HepG2 (cell line): ENCODE measurements around the gene CD7. TPM values are rescaled to one million over a fixed set of nuclear protein-coding genes. Genes with fewer than 3 reads are reported as not detected.

ENCODE experiments used
- ELF1 ChIP-seq: sonication (generic); formaldehyde crosslinking; IDR thresholded peaks from 2 replicates; pipeline ENCODE4 v1.4.0; 2020; ENCODE audit warnings: missing genetic modification reagents
- HNRNPK ChIP-seq: fragments of 200-400 bp; formaldehyde crosslinking; IDR thresholded peaks from 2 replicates; pipeline ENCODE4 v1.6.1; 2018; ENCODE audit warnings: low read length, low read depth, moderate library complexity, mild to moderate bottlenecking; ENCODE audit not compliant: poor library complexity, severe bottlenecking
- KDM2A ChIP-seq: sonication (generic); formaldehyde crosslinking; IDR thresholded peaks from 2 replicates; pipeline ENCODE4 v1.4.0; 2020; ENCODE audit warnings: low read depth, missing genetic modification reagents, borderline replicate concordance
- NFKB2 ChIP-seq: sonication (generic); formaldehyde crosslinking; IDR thresholded peaks from 2 replicates; pipeline ENCODE4 v1.4.0; 2020; ENCODE audit warnings: missing genetic modification reagents, borderline replicate concordance
- SMC3 ChIP-seq: IDR thresholded peaks from 2 replicates; pipeline ENCODE4 v1.6.1; 2011; ENCODE audit warnings: low read length, improper control_type of control experiment
- SRSF1 ChIP-seq: fragments of 200-400 bp; formaldehyde crosslinking; optimal IDR thresholded peaks from 2 replicates; pipeline ENCODE3; 2017; ENCODE audit warnings: mild to moderate bottlenecking, low read depth, low read length, moderate library complexity
- ZNF367 ChIP-seq: sonication (generic); formaldehyde crosslinking; IDR thresholded peaks from 2 replicates; pipeline ENCODE4 v1.4.0; 2020; ENCODE audit warnings: missing genetic modification reagents, borderline replicate concordance
- ZNF570 ChIP-seq: sonication (generic); formaldehyde crosslinking; IDR thresholded peaks from 2 replicates; pipeline ENCODE4 v1.4.0; 2020; ENCODE audit warnings: mild to moderate bottlenecking, missing genetic modification reagents, borderline replicate concordance
- ZNF615 ChIP-seq: sonication (generic); formaldehyde crosslinking; IDR thresholded peaks from 2 replicates; pipeline ENCODE4 v1.5.0; 2020; ENCODE audit warnings: mild to moderate bottlenecking, missing genetic modification reagents, borderline replicate concordance
- ZNF883 ChIP-seq: sonication (generic); formaldehyde crosslinking; IDR thresholded peaks from 2 replicates; pipeline ENCODE4 v1.5.1; 2020; ENCODE audit warnings: mild to moderate bottlenecking, missing genetic modification reagents; ENCODE audit errors: not compliant biosample characterization
- polyA plus RNA-seq, 8 experiments: library from polyadenylated mRNA; depleted of rRNA in 3 of 8; stranded (reverse) in 7 of 8; unstranded in 1 of 8; fragments of >200 nt; fragmentation: Illumina TruSeq in 4 of 8; extraction: Trizol in 4 of 8; gene quantifications; 2 replicates each; pipeline versions ENCODE4 v1.2.1 to v1.2.3, GENCODE V29; 2011 to 2016; ENCODE audit warnings: low read depth in 4 of 8, missing spikeins in 1 of 8, mixed read lengths in 1 of 8; ENCODE audit not compliant: insufficient read depth in 1 of 8
- total RNA-seq, 5 experiments: library from RNA; depleted of rRNA; stranded (reverse); fragments of >200 nt; fragmentation: Illumina TruSeq; extraction: Trizol; gene quantifications; 2 replicates each; pipeline ENCODE4 v1.2.3, GENCODE V29; 2016; ENCODE audit warnings: low read depth in 1 of 5
- TF ChIP-seq, protein P1 (sequence below): sonication (generic); formaldehyde crosslinking; conservative IDR thresholded peaks from 2 replicates; pipeline ENCODE4 v1.4.0; 2020; ENCODE audit warnings: missing genetic modification reagents
- TF ChIP-seq, protein P2 (sequence below): sonication (generic); formaldehyde crosslinking; IDR thresholded peaks from 2 replicates; pipeline ENCODE4 v1.5.1; 2020; ENCODE audit warnings: mild to moderate bottlenecking, missing genetic modification reagents, borderline replicate concordance
- TF ChIP-seq, protein P3 (sequence below): sonication (generic); formaldehyde crosslinking; IDR thresholded peaks from 2 replicates; pipeline ENCODE4 v1.5.0; 2020; ENCODE audit warnings: missing genetic modification reagents
- TF ChIP-seq, protein P4 (sequence below), 2 experiments: sonication (generic) in 1 of 2; formaldehyde crosslinking in 1 of 2; IDR thresholded peaks; 2 replicates each; pipeline versions ENCODE4 v1.6.1 to v1.9.0; 2014 to 2022; ENCODE audit warnings: antibody characterized with exemption in 1 of 2, borderline replicate concordance in 1 of 2, inconsistent platforms in 1 of 2, low read depth in 1 of 2, missing genetic modification reagents in 1 of 2

The CD7 gene
- total and polyA plus RNA-seq, 2 of the 13 experiments (the other 11 are each of a cell fraction or from before 2014, with no cell fraction given) = 67.6 to 76.4 TPM

DNA sequence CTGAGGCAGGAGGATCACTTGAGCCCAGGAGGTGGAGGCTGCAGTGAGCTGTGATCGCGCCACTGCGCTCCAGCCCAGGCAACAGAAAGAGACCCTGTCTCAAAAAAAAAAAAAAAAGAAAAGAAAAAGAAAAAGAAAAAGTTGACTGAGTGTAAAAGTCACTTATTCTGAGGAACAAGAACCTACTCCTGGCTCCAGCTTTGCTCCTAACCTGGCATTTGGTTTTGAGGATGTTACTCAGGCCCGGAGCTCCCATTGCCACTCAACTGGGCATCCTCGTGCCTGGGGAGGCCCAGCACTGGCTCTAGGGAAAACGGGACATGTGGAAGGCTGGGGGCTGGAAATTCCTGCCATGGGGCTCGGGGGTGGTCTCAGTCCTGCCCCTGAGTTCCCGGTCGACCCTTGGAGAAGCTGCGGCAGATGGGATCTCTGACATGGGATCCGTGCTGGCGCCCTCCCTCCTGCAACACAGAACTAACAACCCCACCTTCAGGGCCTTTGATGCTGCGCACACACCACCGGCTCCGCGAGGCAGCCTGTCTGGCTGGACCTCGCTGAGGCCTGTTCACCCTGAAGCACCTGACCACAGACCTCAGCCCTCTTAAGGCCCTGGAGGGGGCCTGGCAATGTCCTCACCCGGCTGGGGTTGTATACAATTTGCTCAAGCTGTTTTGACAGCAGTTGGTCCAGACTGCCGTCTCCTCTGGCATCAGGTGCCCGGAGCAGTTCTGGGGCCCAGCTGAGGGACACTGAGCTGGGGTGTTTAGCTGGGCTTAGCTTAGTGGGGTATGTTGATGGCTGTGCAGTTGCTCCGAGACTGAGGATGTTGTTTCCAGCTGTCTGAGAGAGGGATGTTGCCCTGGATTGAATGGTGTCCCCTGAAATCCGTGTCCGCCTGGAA lies 12.3 kb downstream of the CD7 start (continued):
- TF ChIP-seq ZNF883 (CRISPR knock-in tag) (no peak), ZNF570 (no peak), KDM2A (CRISPR knock-in tag) (peak; percentile 3; the same call in 1 of the 2 replicates), SMC3 (no peak), SRSF1 (peak; percentile 29), ZNF615 (CRISPR knock-in tag) (no peak), ELF1 (CRISPR knock-in tag) (no peak), NFKB2 (CRISPR knock-in tag) (peak; percentile 66; the same call in 1 of the 2 replicates), HNRNPK (no peak), ZNF367 (CRISPR knock-in tag) (no peak)
- TF ChIP-seq, protein P1, sequence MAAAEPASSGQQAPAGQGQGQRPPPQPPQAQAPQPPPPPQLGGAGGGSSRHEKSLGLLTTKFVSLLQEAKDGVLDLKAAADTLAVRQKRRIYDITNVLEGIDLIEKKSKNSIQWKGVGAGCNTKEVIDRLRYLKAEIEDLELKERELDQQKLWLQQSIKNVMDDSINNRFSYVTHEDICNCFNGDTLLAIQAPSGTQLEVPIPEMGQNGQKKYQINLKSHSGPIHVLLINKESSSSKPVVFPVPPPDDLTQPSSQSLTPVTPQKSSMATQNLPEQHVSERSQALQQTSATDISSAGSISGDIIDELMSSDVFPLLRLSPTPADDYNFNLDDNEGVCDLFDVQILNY = no peak
- TF ChIP-seq, protein P2, sequence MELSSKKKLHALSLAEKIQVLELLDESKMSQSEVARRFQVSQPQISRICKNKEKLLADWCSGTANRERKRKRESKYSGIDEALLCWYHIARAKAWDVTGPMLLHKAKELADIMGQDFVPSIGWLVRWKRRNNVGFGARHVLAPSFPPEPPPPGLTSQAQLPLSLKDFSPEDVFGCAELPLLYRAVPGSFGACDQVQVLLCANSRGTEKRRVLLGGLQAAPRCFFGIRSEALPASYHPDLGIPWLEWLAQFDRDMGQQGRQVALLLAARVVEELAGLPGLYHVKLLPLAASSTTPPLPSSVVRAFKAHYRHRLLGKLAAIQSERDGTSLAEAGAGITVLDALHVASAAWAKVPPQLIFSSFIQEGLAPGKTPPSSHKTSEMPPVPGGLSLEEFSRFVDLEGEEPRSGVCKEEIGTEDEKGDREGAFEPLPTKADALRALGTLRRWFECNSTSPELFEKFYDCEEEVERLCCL = no peak
- TF ChIP-seq, protein P3, sequence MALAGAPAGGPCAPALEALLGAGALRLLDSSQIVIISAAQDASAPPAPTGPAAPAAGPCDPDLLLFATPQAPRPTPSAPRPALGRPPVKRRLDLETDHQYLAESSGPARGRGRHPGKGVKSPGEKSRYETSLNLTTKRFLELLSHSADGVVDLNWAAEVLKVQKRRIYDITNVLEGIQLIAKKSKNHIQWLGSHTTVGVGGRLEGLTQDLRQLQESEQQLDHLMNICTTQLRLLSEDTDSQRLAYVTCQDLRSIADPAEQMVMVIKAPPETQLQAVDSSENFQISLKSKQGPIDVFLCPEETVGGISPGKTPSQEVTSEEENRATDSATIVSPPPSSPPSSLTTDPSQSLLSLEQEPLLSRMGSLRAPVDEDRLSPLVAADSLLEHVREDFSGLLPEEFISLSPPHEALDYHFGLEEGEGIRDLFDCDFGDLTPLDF = no peak
- TF ChIP-seq, protein P4, sequence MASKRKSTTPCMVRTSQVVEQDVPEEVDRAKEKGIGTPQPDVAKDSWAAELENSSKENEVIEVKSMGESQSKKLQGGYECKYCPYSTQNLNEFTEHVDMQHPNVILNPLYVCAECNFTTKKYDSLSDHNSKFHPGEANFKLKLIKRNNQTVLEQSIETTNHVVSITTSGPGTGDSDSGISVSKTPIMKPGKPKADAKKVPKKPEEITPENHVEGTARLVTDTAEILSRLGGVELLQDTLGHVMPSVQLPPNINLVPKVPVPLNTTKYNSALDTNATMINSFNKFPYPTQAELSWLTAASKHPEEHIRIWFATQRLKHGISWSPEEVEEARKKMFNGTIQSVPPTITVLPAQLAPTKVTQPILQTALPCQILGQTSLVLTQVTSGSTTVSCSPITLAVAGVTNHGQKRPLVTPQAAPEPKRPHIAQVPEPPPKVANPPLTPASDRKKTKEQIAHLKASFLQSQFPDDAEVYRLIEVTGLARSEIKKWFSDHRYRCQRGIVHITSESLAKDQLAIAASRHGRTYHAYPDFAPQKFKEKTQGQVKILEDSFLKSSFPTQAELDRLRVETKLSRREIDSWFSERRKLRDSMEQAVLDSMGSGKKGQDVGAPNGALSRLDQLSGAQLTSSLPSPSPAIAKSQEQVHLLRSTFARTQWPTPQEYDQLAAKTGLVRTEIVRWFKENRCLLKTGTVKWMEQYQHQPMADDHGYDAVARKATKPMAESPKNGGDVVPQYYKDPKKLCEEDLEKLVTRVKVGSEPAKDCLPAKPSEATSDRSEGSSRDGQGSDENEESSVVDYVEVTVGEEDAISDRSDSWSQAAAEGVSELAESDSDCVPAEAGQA (IDR thresholded peaks at IDR 0.05; ENCODE audit: low read depth) = no peak
- TF ChIP-seq, protein P4 (CRISPR knock-in tag; IDR thresholded peaks at IDR 0.05; ENCODE audit: borderline replicate concordance) = no peak
